Adipocyte (in vitro differentiated cells): ENCODE measurements around the gene LGALSL.

Experiments used
- DNase-seq: peaks from one replicate; pipeline ENCODE4 v3.0.0-alpha.2; 2015; ENCODE audit warnings: low read depth
- H3K27me3 ChIP-seq: replicated peaks from 2 replicates; pipeline ENCODE4 v1.7.0; 2013; ENCODE audit warnings: mild to moderate bottlenecking, low read length, moderate library complexity; ENCODE audit not compliant: control insufficient read depth, insufficient read depth
- H3K36me3 ChIP-seq: 2 replicates; pipeline ENCODE4 v1.7.0; 2013; ENCODE audit warnings: low read length, mild to moderate bottlenecking, moderate library complexity; ENCODE audit not compliant: control insufficient read depth, insufficient read depth, severe bottlenecking
- H3K4me1 ChIP-seq: 2 replicates; pipeline ENCODE4 v1.7.0; 2013; ENCODE audit warnings: mild to moderate bottlenecking, low read length, moderate library complexity; ENCODE audit not compliant: control insufficient read depth, insufficient read depth
- H3K4me3 ChIP-seq: 2 replicates; pipeline ENCODE4 v1.7.0; 2013; ENCODE audit warnings: mild to moderate bottlenecking, low read length, moderate library complexity
- H3K9ac ChIP-seq: 2 replicates; pipeline ENCODE4 v1.7.0; 2013; ENCODE audit warnings: mild to moderate bottlenecking, low read length, moderate library complexity
- H3K9me3 ChIP-seq: 2 replicates; pipeline ENCODE4 v1.7.0; 2013; ENCODE audit warnings: mild to moderate bottlenecking, low read length, moderate library complexity; ENCODE audit not compliant: control insufficient read depth

The LGALSL gene

GRCh38 chr2:64487256-64488049, 33.5 kb downstream of the LGALSL start:
- H3K4me1 ChIP-seq: peaks cover 11% of the 10 kb centered on the region
- no peaks in the 10 kb centered on the region for H3K36me3 ChIP-seq
- DNase-seq: no peak
- no peaks in the 10 kb centered on the region for H3K9me3 ChIP-seq
- no peak overlapping the region for H3K9ac ChIP-seq
- H3K4me3 ChIP-seq: no peak overlapping the region
- peaks cover 3% of the 10 kb centered on the region for H3K27me3 ChIP-seq

DNA sequence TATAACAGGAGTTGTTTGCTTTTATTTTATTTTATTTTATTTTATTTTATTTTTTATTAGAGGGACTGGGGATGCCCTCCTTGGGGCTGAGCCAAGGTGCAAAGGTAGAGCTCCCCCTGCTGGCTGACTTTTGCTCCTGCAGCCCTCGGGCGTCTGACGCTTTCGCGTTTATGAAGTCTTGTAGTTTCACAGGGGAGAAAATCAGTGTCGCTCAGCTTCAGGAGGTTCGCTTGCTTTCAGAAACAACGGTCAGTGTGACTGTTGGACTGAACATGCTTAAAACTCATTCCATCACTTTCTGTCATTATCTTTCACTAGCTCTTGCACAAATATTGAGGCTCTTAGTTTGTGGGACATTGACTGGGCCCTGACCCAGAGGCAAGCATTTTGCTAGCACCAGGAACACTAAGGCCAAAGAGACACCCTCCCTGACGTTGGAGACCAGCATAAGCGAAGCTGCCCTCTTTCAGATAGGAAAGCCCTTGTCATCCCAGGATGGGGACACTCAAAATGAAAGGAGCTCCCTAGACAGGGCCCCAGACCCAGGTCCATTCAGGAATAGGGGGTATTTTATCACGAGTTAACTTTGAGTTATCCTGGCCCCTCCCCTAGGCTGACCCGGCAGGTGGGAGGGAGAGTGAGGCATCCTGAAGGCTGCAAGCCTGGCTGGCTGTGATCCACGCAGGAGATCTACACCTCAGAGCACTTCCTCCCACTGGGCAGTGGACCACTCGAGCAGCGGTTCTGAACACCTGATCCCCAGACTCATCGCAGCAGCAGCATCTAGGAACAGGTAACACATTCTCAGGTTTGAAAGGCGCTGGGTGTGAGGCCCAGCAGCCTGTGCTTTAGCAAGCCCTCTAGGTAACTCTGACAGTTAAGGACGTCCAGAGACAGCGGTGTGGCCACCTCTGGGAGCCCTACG, 34.4 kb downstream of the LGALSL start:
- Histone ChIP-seq H3K9ac (peak overlapping the region; percentile 39), H3K9me3 (no peaks in the 10 kb centered on the region), H3K4me1 (peaks cover 11% of the 10 kb centered on the region), H3K27me3 (peaks cover 3% of the 10 kb centered on the region), H3K36me3 (no peaks in the 10 kb centered on the region), H3K4me3 (no peak overlapping the region)
- DNase-seq: peak; percentile 79

DNA sequence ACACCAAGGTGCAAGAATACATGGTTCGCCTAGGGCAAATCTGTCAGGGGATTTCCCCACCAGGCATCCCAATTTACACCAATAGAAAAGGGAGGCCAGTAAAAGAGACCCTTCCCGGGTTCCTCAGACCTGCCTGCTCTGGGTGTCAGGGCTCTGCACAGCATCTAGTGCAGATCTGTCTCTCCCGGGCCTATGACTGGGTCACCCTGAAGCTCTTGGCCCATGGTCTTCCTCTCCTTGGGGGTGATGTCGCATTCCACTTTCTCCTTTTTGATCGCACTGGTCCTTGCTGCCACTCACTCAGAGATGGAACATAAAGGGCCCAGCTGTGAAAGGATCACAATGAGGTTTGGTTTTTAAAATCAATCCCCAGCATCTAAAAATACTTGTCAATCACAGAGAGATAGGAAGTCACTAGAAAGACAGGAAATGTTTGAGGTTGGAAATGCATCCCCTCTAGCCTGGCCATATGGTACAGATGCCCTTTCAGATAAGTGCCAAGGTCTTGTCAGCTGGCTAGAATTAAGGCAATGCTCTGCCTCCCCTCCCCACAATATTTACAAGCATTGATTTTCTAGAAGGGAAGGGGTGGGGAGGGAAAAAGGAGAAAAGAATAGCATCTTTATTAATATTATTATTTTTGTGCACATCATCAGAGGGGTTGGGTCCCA, 35.3 kb downstream of the LGALSL start:
- Histone ChIP-seq H3K9ac (no peak overlapping the region), H3K36me3 (no peaks in the 10 kb centered on the region), H3K4me1 (peaks cover 11% of the 10 kb centered on the region), H3K9me3 (no peaks in the 10 kb centered on the region), H3K27me3 (peaks cover 3% of the 10 kb centered on the region), H3K4me3 (no peak overlapping the region)
- no peak for DNase-seq

- H3K27me3 ChIP-seq: peaks cover 3% of the 10 kb centered on the region
- no peaks in the 10 kb centered on the region for H3K36me3 ChIP-seq
- no peaks in the 10 kb centered on the region for H3K9me3 ChIP-seq
- H3K9ac ChIP-seq: no peak overlapping the region
- H3K4me3 ChIP-seq: no peak overlapping the region
- peak; percentile 40 for DNase-seq
- peaks cover 3% of the 10 kb centered on the region for H3K4me1 ChIP-seq
Observed at GRCh38 chr2:64491426-64491825, 37.5 kb downstream of the LGALSL start.

DNA sequence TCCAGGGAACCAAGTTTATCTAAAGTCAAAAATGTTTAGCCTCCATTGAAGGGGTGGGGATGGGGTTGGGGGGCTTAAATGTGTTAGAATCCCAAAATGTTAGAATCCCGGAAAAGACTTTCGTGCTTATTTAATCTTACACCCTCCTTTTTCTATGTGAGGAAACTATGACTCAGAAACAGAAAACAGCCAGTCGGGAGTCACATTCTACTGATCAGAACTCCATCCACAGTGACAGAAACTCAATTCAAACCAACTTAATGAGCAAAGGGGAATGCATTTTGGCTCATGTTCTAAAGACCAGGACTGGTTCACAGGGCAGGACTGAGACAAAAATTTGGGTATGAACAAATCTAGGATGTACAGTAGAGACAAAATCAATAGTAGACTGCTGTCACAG, 38.3 kb downstream of the LGALSL start:
- no peaks in the 10 kb centered on the region for H3K9me3 ChIP-seq

DNA sequence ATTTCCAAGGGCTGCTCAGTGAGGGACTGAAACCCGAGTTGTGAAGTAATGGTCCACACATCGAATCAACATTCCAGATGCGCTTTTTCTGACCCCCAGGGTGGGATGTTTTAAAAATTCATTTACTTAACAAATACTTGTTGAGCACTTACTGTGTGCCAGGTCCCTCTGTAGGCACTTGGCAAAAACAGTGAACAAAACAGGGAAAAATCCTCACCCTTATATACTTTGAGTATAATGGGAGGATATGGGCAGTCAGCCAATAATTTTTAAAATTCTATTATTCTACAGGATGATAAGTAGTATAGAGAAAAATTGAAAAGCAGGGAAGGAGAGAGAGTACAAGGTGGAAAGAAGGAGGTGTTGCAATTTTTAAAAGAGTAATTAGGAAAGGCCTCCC, 38.9 kb downstream of the LGALSL start:
- Histone ChIP-seq H3K27me3 (no peaks in the 10 kb centered on the region), H3K4me3 (no peak overlapping the region), H3K9me3 (no peaks in the 10 kb centered on the region), H3K4me1 (peaks cover 3% of the 10 kb centered on the region), H3K9ac (no peak overlapping the region), H3K36me3 (no peaks in the 10 kb centered on the region)
- DNase-seq: no peak

More for the DNA sequence above, 38.3 kb downstream of the LGALSL start:
- DNase-seq: no peak
- peaks cover 3% of the 10 kb centered on the region for H3K4me1 ChIP-seq
- no peak overlapping the region for H3K9ac ChIP-seq
- no peaks in the 10 kb centered on the region for H3K36me3 ChIP-seq
- no peaks in the 10 kb centered on the region for H3K27me3 ChIP-seq
- no peak overlapping the region for H3K4me3 ChIP-seq

DNA sequence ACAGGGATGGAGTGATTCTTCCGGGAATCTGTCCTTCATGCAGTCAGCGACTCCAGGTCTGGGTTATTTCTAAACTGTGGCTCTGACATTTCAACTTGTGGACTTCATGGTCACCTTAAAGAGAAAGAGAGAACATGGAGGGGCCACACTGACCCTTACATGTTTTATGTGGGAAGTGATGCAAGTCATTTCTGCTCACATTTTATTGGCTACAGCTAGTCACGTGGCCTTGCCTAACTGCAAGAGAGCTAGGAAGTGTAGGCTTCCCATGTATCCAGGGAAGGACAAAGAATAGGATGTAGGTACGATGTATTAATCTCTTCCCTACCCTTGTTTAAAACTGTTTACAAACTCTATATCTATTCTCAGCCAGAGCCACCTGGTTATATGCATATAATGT, 39.8 kb downstream of the LGALSL start:
- no peaks in the 10 kb centered on the region for H3K4me1 ChIP-seq
- no peak overlapping the region for H3K4me3 ChIP-seq
- DNase-seq: no peak
- peaks cover 7% of the 10 kb centered on the region for H3K27me3 ChIP-seq
- H3K9ac ChIP-seq: no peak overlapping the region
- no peaks in the 10 kb centered on the region for H3K9me3 ChIP-seq
- no peaks in the 10 kb centered on the region for H3K36me3 ChIP-seq

DNA sequence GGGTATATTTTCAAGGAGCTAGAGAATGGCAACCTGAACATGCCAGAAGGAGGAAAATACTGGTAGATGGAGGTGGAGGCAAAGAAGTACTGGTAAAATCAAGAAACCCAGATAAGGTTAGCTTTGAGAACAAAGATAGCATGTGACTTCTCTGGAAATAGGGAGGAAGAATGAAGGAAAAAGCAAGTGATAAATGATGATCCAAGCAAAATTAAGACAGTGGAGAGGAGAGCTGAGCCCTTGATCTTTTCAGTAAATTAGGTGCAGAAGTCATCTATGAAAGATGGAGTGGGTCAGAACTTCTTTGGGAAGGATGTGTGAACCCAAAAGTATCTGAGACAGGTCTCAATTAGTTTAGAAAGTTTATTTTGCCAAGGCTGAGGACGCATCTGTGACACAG, 44.5 kb downstream of the LGALSL start:
- H3K36me3 ChIP-seq: no peaks in the 10 kb centered on the region
- H3K9me3 ChIP-seq: no peaks in the 10 kb centered on the region
- no peak overlapping the region for H3K9ac ChIP-seq
- no peaks in the 10 kb centered on the region for H3K4me1 ChIP-seq
- H3K27me3 ChIP-seq: peaks cover 21% of the 10 kb centered on the region
- H3K4me3 ChIP-seq: no peak overlapping the region
- DNase-seq: no peak

GRCh38 chr2:64500549-64500948, 46.6 kb downstream of the LGALSL start:
- Histone ChIP-seq H3K4me1 (no peaks in the 10 kb centered on the region), H3K4me3 (no peak overlapping the region), H3K9me3 (no peaks in the 10 kb centered on the region), H3K27me3 (peaks cover 21% of the 10 kb centered on the region), H3K36me3 (no peaks in the 10 kb centered on the region), H3K9ac (no peak overlapping the region)
- DNase-seq: no peak

- no peak overlapping the region for H3K9ac ChIP-seq
- no peak overlapping the region for H3K4me3 ChIP-seq
- no peak for DNase-seq
- H3K4me1 ChIP-seq: no peaks in the 10 kb centered on the region
- H3K27me3 ChIP-seq: peaks cover 21% of the 10 kb centered on the region
- no peaks in the 10 kb centered on the region for H3K9me3 ChIP-seq
- no peaks in the 10 kb centered on the region for H3K36me3 ChIP-seq
Observed at GRCh38 chr2:64501946-64502345, 48.0 kb downstream of the LGALSL start.

DNA sequence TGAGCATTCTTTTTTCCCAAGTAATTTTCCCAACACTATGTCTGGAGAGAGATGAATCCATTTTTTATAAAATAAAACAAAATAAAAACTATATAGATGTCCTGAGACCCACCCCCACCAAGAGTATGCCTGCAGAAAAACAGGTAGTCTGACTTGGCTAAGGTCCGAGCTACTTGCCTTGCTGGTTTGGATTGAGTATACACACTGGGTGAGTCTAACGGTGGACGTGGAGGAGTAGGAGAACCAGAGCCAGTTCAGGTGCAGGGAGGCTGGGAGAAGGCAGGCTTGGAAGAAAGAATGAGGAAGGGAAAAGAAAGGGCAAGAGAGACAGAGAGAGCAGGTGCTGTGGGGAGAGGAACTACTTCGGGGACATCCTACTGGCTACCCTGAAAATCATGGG, 48.9 kb downstream of the LGALSL start:
- no peak for DNase-seq
- H3K36me3 ChIP-seq: no peaks in the 10 kb centered on the region

More for the DNA sequence above, 48.9 kb downstream of the LGALSL start:
- H3K4me1 ChIP-seq: no peaks in the 10 kb centered on the region
- H3K4me3 ChIP-seq: no peak overlapping the region
- H3K27me3 ChIP-seq: peaks cover 21% of the 10 kb centered on the region
- H3K9me3 ChIP-seq: no peaks in the 10 kb centered on the region
- H3K9ac ChIP-seq: no peak overlapping the region
